GM18870 (cell line): ENCODE measurements around the gene ULBP3.
"Not testable (repeated sequence)": the region's sequence is repeated elsewhere in the genome, so short reads cannot be mapped to it uniquely, and the experiment has no call there.

Source experiments
- ATAC-seq: cut with Tn5 transposase; IDR thresholded peaks from one replicate; pipeline ENCODE4 v1.9.1; 2021; ENCODE audit warnings: moderate library complexity; ENCODE audit not compliant: unreplicated experiment

The ULBP3 gene

GRCh38 chr6:150076196-150076893, 7.4 kb upstream of the ULBP3 start:
- no peak for ATAC-seq

- ATAC-seq, result no peak
Observed at GRCh38 chr6:150075034-150075421, 6.1 kb upstream of the ULBP3 start.

DNA sequence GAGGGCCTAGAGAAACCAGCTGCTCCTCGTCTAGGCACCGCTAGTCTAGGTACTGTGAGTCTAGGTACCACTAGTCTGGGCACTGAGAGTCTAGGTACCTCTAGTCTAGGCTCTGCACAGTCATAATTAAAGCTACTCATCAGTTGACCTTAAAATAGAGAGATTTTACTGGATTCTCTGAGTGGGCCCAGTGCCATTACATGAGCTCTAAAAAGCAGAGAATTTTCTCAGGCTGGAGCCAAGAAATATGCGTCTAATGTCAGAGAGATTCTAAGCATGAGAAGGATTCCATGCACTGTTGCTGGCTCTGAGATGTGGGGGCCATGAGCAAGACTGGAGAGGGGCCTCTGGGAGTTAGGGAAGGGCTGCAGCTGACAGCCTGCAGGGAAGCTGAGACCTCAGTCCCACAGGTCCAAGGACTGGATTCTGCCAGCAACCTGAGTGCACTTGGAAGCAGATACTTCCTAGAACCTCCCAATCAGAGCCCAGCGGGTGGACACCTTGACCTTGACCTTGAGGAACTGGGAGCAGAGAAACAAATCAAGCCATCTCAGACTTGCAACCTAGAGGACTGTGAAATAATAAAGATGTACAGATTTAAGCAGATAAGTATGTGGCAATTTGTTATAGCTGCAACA, 5.6 kb upstream of the ULBP3 start:
- not testable (repeated sequence) for ATAC-seq

DNA sequence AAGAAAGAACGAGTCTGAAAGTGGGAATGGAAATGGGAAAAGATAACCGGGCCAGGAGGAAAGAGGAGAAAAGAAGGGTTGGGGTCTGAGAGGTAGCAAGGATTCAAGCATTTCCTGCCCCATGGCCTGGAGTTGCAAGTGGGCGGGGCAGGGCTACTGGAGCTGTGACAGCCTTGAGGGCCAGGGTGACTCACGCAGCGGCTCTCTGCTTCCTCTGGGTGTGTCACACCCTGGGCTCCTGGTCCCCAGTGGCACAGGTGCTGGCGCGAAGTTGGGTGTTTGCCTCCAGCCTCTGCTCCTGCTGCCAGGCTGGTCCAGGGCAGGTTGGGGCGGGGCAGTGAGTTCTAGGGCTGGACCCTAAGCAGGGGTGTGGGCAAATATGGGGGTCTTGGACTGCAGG, 3.3 kb upstream of the ULBP3 start:
- no peak for ATAC-seq

DNA sequence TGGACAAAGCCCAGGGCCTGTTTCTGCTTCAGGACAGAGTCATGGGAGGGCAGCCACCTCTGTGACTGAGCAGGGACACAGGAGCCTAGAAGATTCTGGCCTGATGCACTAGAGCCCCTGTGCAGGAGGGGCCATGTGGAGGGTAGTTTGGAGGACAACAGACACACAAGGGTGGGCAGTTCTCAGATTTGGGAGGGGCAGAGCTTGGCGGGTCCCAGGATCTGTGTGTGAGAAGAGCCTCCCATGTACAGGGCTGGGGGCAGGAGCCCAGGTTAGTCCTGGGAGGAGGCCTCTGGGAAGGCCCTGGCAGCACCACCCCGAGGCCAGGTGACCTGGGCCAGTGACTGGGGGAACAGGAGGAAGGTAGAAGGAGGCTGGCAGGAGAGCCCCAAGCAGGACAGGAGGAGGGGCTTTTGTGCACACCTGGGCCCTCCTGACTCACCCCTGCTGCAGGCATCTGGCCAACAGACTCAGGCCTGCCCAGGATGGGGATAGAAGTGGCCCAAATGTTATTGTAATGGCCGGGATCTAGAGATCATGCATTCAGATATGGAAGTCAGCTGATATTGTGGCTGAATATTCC, 1.4 kb upstream of the ULBP3 start:
- ATAC-seq, result no peak

DNA sequence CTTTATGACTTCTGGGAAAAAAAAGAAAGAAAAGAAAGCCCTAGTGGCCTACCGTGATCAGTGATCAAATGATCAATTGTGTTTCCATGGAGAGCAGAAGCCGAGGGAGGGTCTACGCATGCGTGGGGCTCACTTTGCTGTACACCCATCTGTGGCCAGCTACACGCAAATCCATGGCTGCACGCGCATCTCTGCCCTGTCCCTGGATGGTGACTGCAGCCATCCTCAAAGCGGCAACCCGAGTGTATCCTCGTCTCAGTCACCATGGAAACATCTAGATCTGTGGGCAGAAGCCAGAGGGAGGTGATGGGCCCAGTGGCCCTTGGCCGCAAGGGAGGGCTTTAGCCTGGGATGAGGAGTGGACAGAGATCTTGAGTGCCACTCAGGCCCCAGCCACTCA, 785 bp upstream of the ULBP3 start:
- ATAC-seq, result no peak

DNA sequence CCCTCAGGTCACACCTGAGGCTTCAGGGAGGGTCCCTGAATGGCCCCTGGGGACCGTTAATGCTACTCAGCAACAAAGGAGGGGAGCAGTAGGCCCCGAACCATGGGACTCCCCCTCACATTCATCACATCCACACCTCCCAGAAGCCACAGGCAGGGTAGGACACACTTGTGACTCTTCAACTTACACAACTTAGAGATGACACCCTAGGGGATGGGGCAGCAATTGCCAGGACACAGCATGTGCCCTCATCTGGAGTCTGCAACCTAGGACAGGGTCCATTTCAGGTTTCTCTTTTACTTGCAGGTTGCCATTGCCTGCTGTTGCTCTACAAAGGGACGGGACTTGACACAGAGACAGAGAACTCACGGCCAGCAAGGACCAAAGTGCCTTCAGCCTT, 770 bp downstream of the ULBP3 start:
- ATAC-seq, result no peak

DNA sequence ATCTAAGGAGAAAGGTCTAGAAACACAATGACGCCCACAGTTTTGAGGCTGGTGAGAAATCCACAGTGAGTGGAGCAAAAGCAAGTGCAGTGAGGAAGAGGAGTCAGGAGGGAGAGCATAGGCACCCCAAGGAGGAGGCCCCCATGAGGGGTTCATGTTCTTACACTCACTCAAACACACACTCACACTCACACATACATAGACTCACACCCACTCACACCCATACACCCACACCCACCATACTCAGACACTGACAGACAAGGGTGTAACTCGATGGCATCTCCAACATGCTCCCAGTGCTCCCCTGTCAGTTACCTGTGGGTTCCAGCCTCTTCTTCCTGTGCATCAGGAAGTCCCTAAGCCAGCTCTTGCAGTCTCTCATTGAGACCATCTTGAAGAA, 3.8 kb downstream of the ULBP3 start:
- no peak for ATAC-seq

- ATAC-seq, result no peak
Observed at GRCh38 chr6:150063640-150064039, 5.3 kb downstream of the ULBP3 start.

- not testable (repeated sequence) for ATAC-seq
Observed at GRCh38 chr6:150059973-150060372, 8.9 kb downstream of the ULBP3 start.

DNA sequence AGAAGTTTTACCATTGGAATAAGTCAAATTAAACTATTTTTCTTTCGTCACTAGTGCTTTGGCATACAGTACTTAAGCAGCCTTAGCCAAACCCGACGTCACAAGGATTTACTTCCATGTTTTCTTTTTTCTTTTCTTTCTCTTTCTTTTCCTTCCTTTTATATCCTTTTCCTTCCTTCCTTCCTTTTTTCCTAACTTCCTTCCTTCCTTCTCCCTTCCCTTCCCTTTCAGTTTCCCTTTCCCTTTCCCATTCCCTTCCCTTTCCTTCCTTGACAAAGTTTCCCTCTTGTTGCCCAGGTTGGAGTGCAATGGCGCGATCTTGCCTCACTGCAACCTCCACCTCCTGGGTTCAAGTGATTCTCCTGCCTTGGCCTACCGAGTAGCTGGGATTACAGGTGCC, 9.9 kb downstream of the ULBP3 start:
- no peak for ATAC-seq

DNA sequence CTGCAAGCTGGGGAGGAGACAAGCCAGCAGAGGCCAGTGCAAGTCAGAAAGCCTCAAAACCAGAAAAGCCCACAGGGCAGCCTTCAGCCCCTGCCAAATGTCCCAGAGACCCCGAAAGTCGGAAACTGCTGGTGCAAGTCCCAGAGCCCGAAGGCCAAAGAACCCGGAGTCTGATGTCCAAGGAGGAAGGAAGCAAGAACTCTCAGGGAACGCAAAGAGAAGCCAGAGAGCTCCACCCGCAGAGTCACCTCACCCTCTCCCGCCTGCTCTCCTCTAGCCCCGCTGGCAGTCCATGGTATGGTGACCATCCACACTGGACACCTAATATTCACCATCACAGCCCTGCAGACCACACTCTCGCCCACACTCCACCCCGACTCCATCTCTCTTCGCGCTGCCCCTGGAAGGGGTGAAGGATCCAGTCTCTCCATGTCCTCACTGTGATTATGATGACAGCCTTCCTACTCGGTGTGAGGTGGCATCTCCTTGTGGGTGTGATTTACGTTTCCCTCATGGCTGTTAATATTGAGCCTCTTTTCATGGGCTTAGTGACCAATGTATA, 10.6 kb downstream of the ULBP3 start:
- no peak for ATAC-seq

GRCh38 chr6:150057501-150057951, 11.4 kb downstream of the ULBP3 start:
- no peak for ATAC-seq

- no peak for ATAC-seq
Observed at GRCh38 chr6:150056916-150057315, 12.0 kb downstream of the ULBP3 start.

- ATAC-seq, result no peak
Observed at GRCh38 chr6:150056156-150056555, 12.8 kb downstream of the ULBP3 start.

- ATAC-seq, result no peak
Observed at GRCh38 chr6:150055131-150055530, 13.8 kb downstream of the ULBP3 start.

- ATAC-seq, result no peak
Observed at GRCh38 chr6:150053450-150053849, 15.5 kb downstream of the ULBP3 start.

DNA sequence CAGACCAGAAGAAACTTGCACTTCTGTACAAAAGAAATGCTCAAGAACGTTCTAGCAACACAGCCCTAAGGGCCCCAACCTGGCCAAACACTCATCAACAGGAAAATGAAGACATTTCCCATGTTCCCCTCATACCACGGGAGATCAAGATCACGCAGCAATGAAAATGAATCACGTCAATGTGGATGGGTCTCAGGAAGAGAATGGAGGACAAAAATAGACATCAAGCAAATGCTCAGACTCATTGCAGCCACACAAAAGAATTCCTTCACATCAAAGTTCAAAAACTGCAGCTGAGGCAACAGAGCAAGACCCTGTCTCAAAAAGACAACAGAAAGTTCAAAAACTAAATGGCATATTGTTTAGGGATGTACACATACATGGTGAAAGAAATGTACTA, 18.1 kb downstream of the ULBP3 start:
- no peak for ATAC-seq

DNA sequence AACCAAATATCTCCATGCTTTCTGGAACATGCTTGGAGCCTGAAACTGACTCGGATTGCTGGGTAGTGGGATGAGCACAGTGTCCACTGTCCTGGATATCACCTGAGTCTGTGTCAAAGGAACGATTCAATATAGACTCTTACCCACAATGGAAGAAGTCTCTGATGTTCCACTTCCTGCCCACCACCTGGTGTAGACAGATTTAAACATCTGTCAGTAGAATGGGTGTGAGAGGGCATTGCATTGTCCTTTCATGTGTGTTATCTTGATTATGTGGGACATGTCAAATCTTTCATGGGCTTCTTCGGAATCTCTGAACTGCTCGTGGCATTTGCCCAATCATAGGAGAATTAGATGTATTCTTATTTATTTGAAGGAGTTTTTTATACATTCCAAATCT, 20.8 kb downstream of the ULBP3 start:
- no peak for ATAC-seq

- no peak for ATAC-seq
Observed at GRCh38 chr6:150046943-150047342, 22.0 kb downstream of the ULBP3 start.

DNA sequence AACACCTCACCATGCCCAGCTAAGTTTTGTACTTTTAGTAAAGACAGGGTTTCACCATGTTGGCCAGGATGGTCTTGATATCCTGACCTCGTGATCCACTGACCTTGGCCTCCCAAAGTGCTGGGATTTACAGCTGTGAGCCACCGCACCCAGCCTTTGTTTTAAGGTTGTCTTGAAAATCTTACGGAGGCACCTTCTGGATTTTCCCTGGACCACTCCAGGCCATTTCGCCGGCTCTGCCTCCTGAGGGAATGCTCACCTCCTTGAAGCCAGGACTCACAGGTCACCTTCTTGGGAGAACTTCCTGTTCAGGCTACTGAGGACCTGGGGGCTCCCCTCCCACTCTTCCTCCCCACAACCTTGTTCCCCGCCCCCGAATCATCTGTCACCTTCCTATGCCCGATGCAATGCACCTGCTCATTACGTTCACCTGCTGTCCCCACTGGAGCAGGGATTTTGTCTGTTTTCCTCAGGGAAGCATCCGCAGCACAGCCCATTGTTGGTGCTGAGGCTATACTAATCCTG, 24.2 kb downstream of the ULBP3 start:
- no peak for ATAC-seq
